Endothelial cell of umbilical vein (primary cell): ENCODE measurements around the gene RABL6. TPM values are rescaled to one million over a fixed set of nuclear protein-coding genes. Genes with fewer than 3 reads are reported as not detected.
"Not testable (repeated sequence)": the region's sequence is repeated elsewhere in the genome, so short reads cannot be mapped to it uniquely, and the experiment has no call there.

Source experiments
- BruUV-seq: library from RNA; stranded (reverse); fragments of 400-500 nt; replicated peaks from 2 replicates; lab custom pipeline; 2021; lab: Mats Ljungman, UMichigan
- CTCF ChIA-PET: fragments of 300-600, 350-600 bp; sonication (Branson Sonifier 250); formaldehyde crosslinking; loops from one replicate; lab custom pipeline; 2021; ENCODE audit warnings: antibody characterized with exemption, inconsistent platforms; lab: Charles Lee
- POLR2A ChIA-PET: fragments of 300-600, 350-600 bp; sonication (Branson Sonifier 250); formaldehyde crosslinking; loops from one replicate; lab custom pipeline; 2021; ENCODE audit warnings: antibody characterized with exemption, inconsistent platforms; lab: Charles Lee
- DNase-seq: peaks from one replicate; pipeline ENCODE4 v3.0.0-alpha.2; 2011; ENCODE audit warnings: low read depth, low spot score
- FAIRE-seq: peaks from 2 replicates; lab custom pipeline; 2011; peaks lifted over from hg19 to GRCh38; lab: Jason Lieb, UNC
- H2AFZ ChIP-seq: 2 replicates; pipeline ENCODE4 v1.6.0; 2012; ENCODE audit warnings: low read depth, low read length, control low read depth, inconsistent platforms
- H3K27ac ChIP-seq: 2 replicates; pipeline ENCODE4 v1.5.1; 2011; ENCODE audit warnings: low read depth, mild to moderate bottlenecking, control low read depth, low read length, moderate library complexity; ENCODE audit not compliant: insufficient read depth
- H3K27me3 ChIP-seq, 2 experiments: 2 replicates each; pipeline versions ENCODE4 v1.6.0 to v1.6.1; 2011; ENCODE audit warnings: low read length in 2 of 2, mixed read lengths in 1 of 2; ENCODE audit not compliant: control insufficient read depth in 2 of 2, insufficient read depth in 2 of 2
- H3K36me3 ChIP-seq, 2 experiments: 2 replicates in 1 of 2; 3 replicates in 1 of 2; pipeline ENCODE4 v1.5.1; 2011; ENCODE audit warnings: low read length in 2 of 2, mild to moderate bottlenecking in 1 of 2, moderate library complexity in 1 of 2; ENCODE audit not compliant: control insufficient read depth in 2 of 2, insufficient read depth in 2 of 2; ENCODE audit errors: extremely low read depth in 1 of 2
- H3K4me1 ChIP-seq: 3 replicates; pipeline ENCODE4 v1.5.1; 2011; ENCODE audit warnings: mild to moderate bottlenecking, low read length; ENCODE audit not compliant: control insufficient read depth, insufficient read depth; ENCODE audit errors: extremely low read depth
- H3K4me2 ChIP-seq: 2 replicates; pipeline ENCODE4 v1.6.1; 2011; ENCODE audit warnings: low read length, control low read depth, mixed read lengths; ENCODE audit not compliant: insufficient read depth
- H3K4me3 ChIP-seq, 3 experiments: fragments of 200-600 bp in 1 of 3; sonication (generic), shearing (Covaris generic) in 1 of 3; replicated peaks in 1 of 3; 2 replicates each; pipeline ENCODE4 v1.5.1; 2011 to 2016; ENCODE audit warnings: control low read depth in 3 of 3, low read length in 3 of 3, mild to moderate bottlenecking in 2 of 3, inconsistent platforms in 1 of 3, low read depth in 1 of 3, moderate library complexity in 1 of 3; ENCODE audit not compliant: insufficient read depth in 1 of 3
- H3K79me2 ChIP-seq: 2 replicates; pipeline ENCODE4 v1.6.0; 2012; ENCODE audit warnings: low read length, inconsistent platforms; ENCODE audit not compliant: control insufficient read depth, insufficient read depth
- H3K9ac ChIP-seq: replicated peaks from 2 replicates; pipeline ENCODE3; 2011; ENCODE audit warnings: low read length, control low read depth; ENCODE audit not compliant: insufficient read depth; ENCODE audit errors: extremely low read depth
- H3K9me1 ChIP-seq: replicated peaks from 3 replicates; pipeline ENCODE4 v1.6.0; 2011; ENCODE audit warnings: mild to moderate bottlenecking, low read length; ENCODE audit not compliant: control insufficient read depth, insufficient read depth; ENCODE audit errors: extremely low read depth
- H3K9me3 ChIP-seq: replicated peaks from 2 replicates; pipeline ENCODE4 v1.5.1; 2012; ENCODE audit warnings: low read length, inconsistent platforms; ENCODE audit not compliant: control insufficient read depth, insufficient read depth
- H4K20me1 ChIP-seq: replicated peaks from 2 replicates; pipeline ENCODE3; 2011; ENCODE audit warnings: mild to moderate bottlenecking, low read length; ENCODE audit not compliant: control insufficient read depth, insufficient read depth; ENCODE audit errors: extremely low read depth
- EZH2 ChIP-seq: IDR thresholded peaks from 2 replicates; pipeline ENCODE4 v1.6.1; 2012; ENCODE audit warnings: borderline replicate concordance, low read depth, mild to moderate bottlenecking, moderate library complexity, low read length, inconsistent platforms; ENCODE audit not compliant: severe bottlenecking
- FOS ChIP-seq: IDR thresholded peaks from 2 replicates; pipeline ENCODE4 v1.6.1; 2011; ENCODE audit warnings: mild to moderate bottlenecking, low read length, moderate library complexity, borderline replicate concordance; ENCODE audit not compliant: insufficient read depth
- MAX ChIP-seq: IDR thresholded peaks from 2 replicates; pipeline ENCODE4 v1.6.1; 2011; ENCODE audit not compliant: insufficient read depth, insufficient read length
- MYC ChIP-seq: IDR thresholded peaks from one replicate; pipeline ENCODE4 v1.6.1; 2011; ENCODE audit warnings: mild to moderate bottlenecking, low read depth, low read length
- dilution Hi-C: fragments of 300-500 bp; cut with MboI; formaldehyde crosslinking; loops from one replicate; pipeline ENCODE4 v1.15.0; 2019; ENCODE audit warnings: low sequenced_read_pairs; ENCODE audit not compliant: extremely low pct_ligation_motif_present
- intact Hi-C: fragments of 100-400 bp; cut with micrococcal nuclease; formaldehyde crosslinking; loops from one replicate; pipeline ENCODE4 v1.10.0; 2022
- polyA plus RNA-seq, 4 experiments: library from polyadenylated mRNA; depleted of rRNA in 3 of 4; stranded (reverse) in 3 of 4; unstranded in 1 of 4; fragments of >200 nt; gene quantifications; 2 replicates each; pipeline versions ENCODE4 v1.2.1 to v1.2.3, GENCODE V29; 2011 to 2012; ENCODE audit warnings: missing spikeins in 1 of 4
- total RNA-seq: library from RNA; stranded (reverse); gene quantifications from 2 replicates; pipeline ENCODE4 v1.2.3, GENCODE V29; 2021
- TF ChIP-seq, protein P1 (sequence below), 2 donors: IDR thresholded peaks; 1 replicate in 1 of 2; 2 replicates in 1 of 2; pipeline ENCODE4 v1.5.1; 2011; ENCODE audit warnings: low read length in 2 of 2, mild to moderate bottlenecking in 2 of 2, moderate library complexity in 2 of 2, control low read depth in 1 of 2, inconsistent platforms in 1 of 2, low read depth in 1 of 2; ENCODE audit not compliant: insufficient read depth in 1 of 2; ENCODE audit errors: extremely low read depth in 1 of 2

RABL6 gene
- total and polyA plus RNA-seq, 2 donors (not counting 3 experiments of a cell fraction or from before 2014, with no cell fraction given), result 60.8 to 112 TPM

DNA sequence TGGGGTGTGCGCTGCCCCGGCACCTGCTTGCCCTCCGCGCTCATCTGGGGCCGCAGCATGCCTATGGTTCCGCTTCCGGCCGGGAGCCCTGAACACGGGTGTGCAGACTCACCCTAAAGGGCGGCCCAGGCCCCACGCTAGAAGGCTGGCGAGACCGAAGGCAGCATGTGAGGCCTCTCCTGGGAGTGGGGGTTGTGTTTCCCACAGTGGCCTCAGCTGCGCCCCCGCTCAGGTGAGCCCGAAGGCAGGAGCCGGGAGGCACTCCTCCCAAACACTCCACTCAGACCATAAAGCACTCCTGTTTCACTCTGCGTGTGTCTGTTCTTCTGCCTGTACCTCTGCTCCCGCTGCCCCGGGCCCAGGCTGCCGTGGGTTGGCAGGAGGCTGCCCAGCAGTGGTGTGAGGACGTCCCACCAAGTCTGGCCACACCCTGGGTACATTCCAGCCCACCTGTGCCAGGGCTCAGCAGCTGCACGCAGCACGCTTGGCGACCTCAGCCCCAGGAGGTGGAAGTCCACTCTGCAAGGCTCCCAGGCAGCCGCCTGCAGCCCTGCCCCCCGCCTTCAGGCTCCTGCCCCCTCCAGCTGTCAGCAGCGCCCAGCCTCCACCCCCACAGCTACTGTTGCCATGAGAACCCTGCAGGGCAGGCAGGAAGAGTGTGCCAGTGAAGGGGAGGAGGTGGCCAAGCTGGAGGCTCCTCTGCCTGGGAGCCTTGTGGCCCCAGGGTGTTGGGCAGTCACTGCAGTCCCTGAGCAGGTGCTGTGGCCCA, 33.3 kb downstream of the RABL6 start:
- FAIRE-seq (no peak), DNase-seq (no peak)
- TSS peak; percentile 71 for BruUV-seq
- H3K27me3 ChIP-seq, result peaks cover 6 to 18% of the 10 kb centered on the region in 2 experiments
- ChIA-PET CTCF (interaction anchor here (0.6 to 2.3 kb wide), 7 partner anchors 8 to 40 kb away, joined by 3 to 13 read pairs (median 6); partner anchors contain the start of gene RABL6), POLR2A (no interaction called here)
- no peaks in the 10 kb centered on the region for H3K9me3 ChIP-seq
- no peak overlapping the region for H2AFZ ChIP-seq
- H3K27ac ChIP-seq, result no peak overlapping the region
- intact Hi-C loops (loop anchor here (5.0 kb wide), 2 partner anchors 34 to 156 kb away; partner anchors contain the start of genes CLIC3 and RABL6), dilution Hi-C loops (no loop called here)
- H3K9me1 ChIP-seq, result no peaks in the 10 kb centered on the region
- no peak overlapping the region for H3K9ac ChIP-seq
- no peaks in the 10 kb centered on the region for H4K20me1 ChIP-seq
- H3K4me1 ChIP-seq, result peaks cover 3% of the 10 kb centered on the region
- H3K4me3 ChIP-seq, result no peak overlapping the region
- H3K79me2 ChIP-seq, result no peaks in the 10 kb centered on the region
- no peak for TF ChIP-seq MAX
- TF ChIP-seq FOS, result no peak
- no peak for TF ChIP-seq EZH2
- TF ChIP-seq MYC, result no peak
- TF ChIP-seq, protein P1, sequence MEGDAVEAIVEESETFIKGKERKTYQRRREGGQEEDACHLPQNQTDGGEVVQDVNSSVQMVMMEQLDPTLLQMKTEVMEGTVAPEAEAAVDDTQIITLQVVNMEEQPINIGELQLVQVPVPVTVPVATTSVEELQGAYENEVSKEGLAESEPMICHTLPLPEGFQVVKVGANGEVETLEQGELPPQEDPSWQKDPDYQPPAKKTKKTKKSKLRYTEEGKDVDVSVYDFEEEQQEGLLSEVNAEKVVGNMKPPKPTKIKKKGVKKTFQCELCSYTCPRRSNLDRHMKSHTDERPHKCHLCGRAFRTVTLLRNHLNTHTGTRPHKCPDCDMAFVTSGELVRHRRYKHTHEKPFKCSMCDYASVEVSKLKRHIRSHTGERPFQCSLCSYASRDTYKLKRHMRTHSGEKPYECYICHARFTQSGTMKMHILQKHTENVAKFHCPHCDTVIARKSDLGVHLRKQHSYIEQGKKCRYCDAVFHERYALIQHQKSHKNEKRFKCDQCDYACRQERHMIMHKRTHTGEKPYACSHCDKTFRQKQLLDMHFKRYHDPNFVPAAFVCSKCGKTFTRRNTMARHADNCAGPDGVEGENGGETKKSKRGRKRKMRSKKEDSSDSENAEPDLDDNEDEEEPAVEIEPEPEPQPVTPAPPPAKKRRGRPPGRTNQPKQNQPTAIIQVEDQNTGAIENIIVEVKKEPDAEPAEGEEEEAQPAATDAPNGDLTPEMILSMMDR (IDR thresholded peaks at IDR 0.05; ENCODE audit: extremely low read depth in 1 of 2, insufficient read depth in 1 of 2, low read depth in 1 of 2, low read length in 2 of 2), result no peak
- no peak overlapping the region for H3K4me2 ChIP-seq
- H3K36me3 ChIP-seq, result peaks cover 0 to 13% of the 10 kb centered on the region in 2 experiments

DNA sequence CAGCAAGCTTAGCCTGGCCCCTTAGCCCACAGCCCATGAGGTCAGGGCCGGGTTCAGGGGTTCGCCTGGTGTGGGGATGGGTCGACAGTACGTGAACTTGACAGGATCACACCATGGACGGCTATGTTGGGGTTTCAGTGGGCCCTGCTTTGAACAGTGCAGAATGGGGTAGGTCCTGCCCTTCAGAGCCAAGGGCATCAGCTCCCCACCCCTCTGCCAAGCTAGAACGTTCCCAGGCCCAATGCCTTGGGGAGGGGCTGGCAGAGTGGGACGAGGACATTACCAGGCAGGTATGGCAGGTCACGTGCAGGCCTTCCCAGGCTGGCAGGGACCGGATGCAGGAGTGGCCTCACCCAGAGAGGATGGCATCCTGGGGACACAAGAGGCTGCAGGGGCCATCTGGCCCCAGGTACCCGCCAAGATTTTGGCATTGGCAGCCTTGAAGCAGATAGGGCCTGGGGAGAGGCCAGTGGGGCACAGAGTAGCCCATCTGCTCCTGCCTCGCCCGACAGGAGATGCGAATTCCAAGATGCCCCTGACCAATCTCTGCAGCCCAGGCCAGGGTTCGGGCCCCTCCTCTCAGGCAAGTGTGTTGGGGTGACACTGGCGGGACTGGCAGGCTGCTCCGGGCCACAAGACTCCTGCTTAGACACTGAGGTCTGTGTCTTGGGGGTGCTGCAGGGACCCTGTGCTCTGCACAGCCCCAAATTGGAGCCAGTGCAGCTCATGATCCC, 34.1 kb downstream of the RABL6 start:
- H3K9ac ChIP-seq, H2AFZ ChIP-seq, BruUV-seq, H4K20me1 ChIP-seq, FAIRE-seq, H3K27ac ChIP-seq, H3K9me3 ChIP-seq, H3K4me3 ChIP-seq, DNase-seq, POLR2A ChIA-PET, H3K4me1 ChIP-seq, H3K9me1 ChIP-seq, dilution Hi-C loops, H3K4me2 ChIP-seq, H3K79me2 ChIP-seq: not testable (repeated sequence)
- CTCF ChIA-PET, result interaction anchor here (0.6 to 2.8 kb wide), 18 partner anchors 9 to 193 kb away, joined by 3 to 18 read pairs (median 5); partner anchors contain the start of genes FBXW5, PAXX and RABL6
- Histone ChIP-seq H3K27me3 (peaks cover 10 to 25% of the 10 kb centered on the region in 2 experiments), H3K36me3 (peaks cover 0 to 13% of the 10 kb centered on the region in 2 experiments)
- intact Hi-C loops, result loop anchor here (2.0 to 5.0 kb wide), 3 partner anchors 35 to 193 kb away; partner anchors contain the start of genes CLIC3 and RABL6
